T-helper 22 cell (primary cell): ENCODE data around the gene TTC39A.

Experiments
- DNase-seq: peaks from one replicate; pipeline ENCODE4 v3.0.0-alpha.2; 2020; ENCODE audit warnings: low read depth

The TTC39A gene

DNA sequence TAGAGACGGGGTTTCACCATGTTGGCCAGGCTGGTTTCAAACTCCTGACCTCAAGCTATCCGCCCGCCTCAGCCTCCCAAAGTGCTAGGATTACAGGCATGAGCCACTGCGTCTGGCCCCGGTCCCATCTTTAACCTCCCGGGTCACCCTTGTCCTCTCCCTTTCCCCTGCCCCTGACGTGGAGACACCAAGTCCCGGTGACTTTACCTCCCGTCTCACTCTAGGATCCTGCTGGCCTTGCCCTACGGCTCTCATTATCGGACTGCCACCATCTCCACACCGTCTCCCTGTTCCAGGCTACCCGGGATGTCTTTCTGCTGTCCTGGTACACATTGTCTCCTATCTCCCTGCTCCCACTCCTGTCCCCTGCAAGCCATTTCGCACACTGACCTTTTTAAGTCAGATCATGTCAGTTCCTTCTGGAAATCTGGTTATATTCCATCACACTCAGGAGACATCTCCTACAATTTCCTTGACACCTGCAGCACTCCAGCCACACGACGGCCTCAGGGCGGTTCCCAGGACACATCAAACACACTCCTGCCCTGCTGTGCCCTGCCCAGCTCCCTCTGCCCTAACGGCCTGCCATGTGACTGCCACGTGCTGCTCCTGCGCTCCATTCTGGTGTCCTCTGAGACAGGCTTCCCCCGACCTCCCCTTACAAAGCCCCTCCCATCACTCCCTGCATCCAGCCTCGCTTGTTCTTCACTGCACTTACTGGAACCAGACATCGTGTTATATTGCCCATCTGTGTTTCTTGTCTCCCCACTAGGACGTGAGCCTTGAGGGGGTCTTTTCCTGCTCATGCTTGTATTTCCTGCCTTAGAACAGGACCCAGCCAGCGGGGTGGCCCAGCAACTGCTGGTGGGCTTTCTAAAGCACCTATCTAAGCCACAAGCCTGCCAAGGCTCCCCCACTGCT is 32.7 kb downstream of the TTC39A start:
- no peak for DNase-seq

- peak; percentile 28 for DNase-seq
Measured at GRCh38 chr1:51296383-51297357, 33.7 kb downstream of the TTC39A start.

DNA sequence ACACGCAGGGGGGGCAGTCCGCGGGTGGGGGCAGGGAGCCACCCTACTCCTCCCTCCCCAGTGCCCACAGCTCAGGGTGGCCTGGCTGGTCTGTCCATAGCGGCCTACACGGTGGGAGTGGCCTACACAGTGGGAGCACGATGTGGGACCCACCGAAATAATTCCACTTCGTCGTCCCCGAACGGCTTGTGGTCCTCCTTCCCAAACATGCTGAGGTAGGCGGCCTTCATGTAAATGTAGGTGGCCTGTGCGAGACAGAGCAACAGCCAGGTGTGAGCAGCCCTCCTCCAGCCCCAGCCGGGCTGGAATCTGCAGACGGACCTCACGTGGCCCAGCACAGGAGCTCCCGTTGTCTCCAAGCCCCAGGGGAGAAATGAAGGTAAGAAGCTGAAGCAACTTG is 34.4 kb downstream of the TTC39A start:
- no peak for DNase-seq

- no peak for DNase-seq
Measured at GRCh38 chr1:51294566-51295184, 35.7 kb downstream of the TTC39A start.

DNA sequence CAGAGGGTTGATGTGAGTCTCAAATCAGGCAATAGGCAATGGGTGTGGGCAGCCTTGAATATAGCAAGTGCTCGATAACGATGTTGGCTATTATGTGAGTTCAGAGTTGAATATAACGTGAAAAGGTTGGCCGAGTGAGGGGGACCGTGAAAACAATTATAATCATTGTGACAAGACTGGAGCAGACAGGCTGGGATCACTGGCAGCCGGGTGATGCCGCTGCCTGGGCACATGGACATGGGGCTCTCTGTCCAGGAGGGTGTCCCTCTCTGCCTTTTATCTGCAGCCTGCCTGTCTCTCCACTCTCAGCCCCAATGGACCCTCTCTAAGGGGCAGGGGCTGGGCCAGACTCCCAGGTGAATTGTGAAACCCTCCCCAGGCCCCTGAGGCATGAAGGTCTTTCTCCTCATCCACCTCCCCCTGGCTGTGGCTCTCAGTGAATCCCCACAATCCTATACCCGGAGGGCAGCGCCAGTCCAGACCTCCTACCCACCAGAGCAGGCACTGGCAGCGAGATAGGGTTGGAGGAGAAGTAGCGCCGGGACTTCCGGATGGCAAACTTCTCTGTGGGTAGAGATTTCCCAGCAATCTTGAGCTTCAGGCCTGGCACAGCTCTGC is 36.4 kb downstream of the TTC39A start:
- no peak for DNase-seq

DNA sequence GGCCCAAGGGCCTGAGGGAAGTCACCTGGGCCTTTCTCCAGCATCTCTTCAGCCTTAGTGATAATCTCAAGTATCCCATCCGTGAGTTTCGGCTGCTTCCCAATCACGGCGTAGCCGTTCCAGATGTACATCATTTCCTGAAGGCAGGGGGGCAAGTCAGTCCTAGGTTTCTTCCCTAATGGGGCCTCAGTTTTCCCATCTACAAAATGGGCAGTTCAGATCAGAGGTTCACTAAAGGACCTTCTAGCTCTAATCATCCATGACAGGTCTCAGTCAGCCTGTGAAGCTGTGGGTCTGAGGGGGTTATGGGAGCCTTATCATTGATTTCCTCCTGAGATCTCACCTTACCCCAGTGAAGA is 39.9 kb downstream of the TTC39A start:
- DNase-seq: no peak

- no peak for DNase-seq
Measured at GRCh38 chr1:51289676-51290488, 40.5 kb downstream of the TTC39A start.

- DNase-seq: no peak
Measured at GRCh38 chr1:51288578-51288977, 41.8 kb downstream of the TTC39A start.

GRCh38 chr1:51287966-51288365 is 42.4 kb downstream of the TTC39A start:
- DNase-seq: no peak

DNA sequence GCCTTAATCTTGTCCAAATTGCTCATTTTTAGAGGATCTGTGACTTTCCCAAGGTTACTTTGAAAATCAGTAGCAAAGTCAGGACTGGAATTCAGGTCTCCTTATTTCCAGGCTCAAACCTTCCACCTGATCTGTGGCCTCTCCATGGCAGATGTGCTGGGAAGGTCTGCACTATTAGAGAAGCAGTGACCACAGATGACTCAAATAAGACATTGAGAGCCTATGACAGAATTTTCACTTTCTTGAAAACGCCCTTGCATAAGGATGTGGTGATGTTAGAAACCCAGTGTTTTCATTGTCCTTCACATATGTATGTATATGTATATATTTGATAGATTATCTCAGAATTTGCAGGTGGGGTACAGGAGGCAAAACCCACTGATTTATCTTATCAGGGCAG is 45.3 kb downstream of the TTC39A start:
- DNase-seq: no peak

DNA sequence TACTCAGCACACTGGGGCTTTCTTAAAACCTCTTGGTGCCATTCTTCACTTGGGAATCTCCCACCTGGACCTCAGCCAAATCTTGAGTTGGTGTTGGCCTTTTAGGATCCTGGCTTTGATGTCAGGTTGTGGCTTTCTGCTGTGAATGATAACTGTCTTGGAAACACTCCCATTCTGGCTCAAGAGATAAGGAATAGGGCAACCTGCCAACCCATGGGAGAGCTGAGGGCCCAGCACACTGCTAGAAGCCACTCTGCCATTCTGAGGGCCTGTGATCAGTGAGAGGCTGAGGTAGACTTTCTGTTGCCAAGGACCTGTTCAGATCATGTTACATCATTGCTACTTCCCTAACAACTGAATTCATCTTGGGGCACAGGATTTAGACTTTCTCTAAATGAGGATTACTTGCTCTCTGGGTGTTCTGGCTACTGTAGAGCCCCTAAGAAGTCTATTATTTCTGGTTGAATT is 45.8 kb downstream of the TTC39A start:
- no peak for DNase-seq

DNA sequence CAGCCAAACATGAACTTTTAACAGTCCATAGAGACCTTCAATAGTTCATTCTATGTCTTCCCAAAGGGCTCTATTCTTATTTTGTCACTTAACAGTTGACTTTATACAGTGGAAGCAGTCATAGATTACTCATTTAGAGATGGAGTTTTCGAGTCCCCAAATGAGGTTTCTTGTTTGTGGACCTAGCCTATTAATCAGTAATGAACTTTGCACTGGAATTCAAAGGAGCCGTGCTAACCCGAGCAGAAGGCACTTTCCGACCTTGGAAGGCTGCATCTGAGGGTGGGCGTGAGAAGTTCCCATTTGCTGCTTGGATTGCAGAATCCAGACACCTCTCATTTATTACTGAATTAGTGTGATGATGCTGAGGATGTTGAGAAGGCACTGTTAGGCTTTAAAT is 46.4 kb downstream of the TTC39A start:
- no peak for DNase-seq

DNA sequence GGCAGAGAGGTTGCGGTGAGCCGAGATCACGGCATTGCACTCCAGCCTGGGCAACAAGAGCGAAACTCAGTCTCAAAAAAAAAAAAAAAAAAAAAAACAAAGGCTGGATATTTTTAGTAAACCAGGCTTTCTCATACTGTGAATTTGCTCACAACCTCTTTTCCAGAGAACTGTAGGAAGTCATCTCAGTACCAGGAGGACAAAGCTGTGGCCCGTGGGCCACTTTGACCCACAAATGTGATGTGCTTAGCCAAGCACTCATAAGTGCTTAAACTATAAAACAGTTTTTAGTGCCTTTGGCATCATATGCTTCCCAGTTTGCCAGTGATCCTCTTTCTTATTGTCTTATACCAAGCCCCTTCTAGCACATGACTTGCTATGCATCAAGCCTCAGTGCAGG is 47.8 kb downstream of the TTC39A start:
- DNase-seq: no peak

- no peak for DNase-seq
Measured at GRCh38 chr1:51281807-51282206, 48.6 kb downstream of the TTC39A start.

DNA sequence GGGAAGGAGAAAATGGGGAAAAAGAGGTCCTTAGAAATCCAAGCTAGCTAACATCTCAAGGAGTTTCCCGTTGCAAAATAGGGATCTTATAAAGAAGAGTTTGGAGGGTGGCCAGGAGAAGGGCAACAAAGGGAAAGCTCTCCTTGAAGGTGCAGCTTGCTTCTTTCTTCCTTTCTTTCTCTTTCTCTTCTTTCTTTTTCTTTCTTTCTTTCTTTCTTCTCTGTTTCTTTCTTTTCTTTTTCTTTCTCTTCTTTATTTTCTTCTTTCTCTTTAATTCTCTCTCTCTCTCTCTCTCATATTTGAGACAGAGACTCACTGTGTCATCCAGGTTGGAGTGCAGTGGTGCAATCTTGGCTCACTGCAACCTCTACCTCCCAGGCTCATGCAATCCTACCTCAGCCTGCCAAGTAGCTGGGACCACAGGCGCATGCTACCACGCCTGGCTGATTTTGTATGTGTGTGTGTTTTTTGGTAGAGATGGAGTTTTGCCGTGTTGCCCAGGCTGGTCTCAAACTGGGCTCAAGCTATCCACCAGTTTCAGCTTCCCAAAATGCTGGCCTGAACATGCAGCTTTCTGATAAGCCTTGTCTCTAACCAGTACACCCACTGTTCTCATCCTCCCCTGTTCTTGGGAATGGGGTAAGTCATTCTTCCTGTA is 49.9 kb downstream of the TTC39A start:
- no peak for DNase-seq

DNA sequence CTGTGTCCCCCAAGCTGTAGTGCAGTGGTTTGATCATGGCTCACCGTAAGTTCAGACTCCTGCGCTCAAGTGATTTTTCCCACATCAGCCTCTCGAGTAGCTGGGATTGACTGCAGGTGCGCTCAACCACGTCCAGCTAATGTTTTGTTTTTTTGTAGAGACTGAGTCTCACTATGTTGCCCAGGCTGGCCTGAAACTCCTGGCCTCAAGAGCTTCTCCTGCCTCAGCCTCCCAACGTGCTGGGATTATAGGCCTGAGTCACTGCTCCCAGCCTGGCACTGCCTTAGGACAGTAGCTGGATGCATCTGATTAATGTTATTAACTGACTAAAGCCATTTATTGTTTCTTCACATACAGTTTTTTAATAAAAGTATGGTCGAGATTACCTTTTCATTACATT is 54.1 kb downstream of the TTC39A start:
- no peak for DNase-seq

DNA sequence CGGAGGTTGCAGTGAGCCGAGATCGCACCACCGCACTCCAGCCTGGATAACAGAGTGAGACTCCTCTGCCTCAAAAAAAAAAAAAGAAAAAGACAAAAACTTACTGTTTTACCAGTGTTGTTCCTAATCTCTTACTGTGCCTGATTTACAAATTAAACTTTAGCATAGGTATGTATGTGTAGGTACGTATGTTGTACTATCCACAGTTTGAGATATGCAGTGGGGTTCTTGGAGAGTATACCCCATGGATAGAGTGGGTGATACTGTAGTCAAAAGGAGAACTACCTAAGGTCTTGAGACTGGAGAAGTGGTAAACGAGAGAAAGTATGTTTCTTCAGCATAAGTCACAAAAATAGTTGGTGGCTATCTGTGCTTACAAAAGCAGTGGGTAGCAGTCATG is 55.7 kb downstream of the TTC39A start:
- DNase-seq: no peak

- DNase-seq: no peak
Measured at GRCh38 chr1:51272916-51273315, 57.4 kb downstream of the TTC39A start.

DNA sequence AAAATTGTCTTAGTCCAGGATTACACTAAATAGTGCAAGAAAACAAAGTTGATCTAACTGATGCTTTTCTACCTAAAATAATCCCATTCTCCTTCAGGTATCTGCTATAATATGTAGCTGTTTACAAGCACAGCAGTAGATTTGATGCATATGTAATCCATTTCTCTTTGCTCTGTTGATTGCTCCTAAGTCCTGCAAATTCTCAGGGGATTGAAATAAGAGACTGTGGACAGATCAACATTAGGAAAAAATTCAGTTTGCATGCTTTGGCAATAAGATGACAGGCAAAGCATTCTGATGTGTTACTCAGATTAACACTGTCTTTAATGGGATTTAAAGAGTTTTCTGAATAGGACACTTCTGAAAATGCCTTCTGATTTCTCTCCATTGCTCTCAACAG is 59.6 kb downstream of the TTC39A start:
- no peak for DNase-seq

DNA sequence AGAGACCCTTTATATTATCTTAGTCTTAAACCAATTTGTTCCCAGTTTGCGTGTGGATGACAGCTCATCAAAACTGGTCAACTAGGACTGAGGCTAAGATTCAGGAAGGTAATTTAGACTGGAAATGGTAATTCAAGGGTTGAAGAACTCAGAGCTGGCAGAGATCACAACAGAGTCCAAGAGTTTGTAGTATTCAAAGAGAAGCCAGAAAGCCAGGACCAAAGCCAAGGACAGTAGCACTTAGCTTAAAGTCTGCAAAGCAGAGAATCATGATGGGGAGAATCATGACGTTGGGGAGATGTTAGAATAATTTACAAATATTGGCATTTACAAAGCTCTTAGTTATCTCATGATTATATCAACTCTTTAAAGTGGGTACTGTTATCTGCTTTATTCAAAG is 61.7 kb downstream of the TTC39A start:
- DNase-seq: no peak

DNA sequence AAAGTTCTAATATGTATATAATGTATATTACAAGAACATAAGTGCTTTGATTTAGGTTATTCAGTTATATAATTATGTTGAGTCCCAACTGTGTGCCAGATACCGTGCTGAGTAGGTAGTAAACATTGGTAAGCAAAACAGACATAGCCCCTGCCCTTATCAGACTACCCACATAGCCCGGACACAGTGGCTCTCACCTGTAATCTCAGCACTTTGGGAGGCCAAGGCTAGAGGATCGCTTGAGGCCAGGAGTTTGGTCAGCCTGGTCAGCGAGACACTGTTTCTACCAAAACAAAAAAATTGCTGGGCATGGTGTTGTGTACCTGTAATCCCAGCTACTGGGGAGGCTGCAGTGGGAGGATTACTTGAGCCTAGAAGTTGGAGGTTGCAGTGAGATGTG is 63.6 kb downstream of the TTC39A start:
- DNase-seq: no peak
